CD14-positive monocyte (primary cell): ENCODE data around the gene NXF1. TPM values are rescaled to one million over a fixed set of nuclear protein-coding genes. Genes with fewer than 3 reads are reported as not detected.
A peak's percentile ranks its signal among the peaks of the same experiment; 100 is the strongest.

ENCODE experiments used
- DNase-seq, 3 donors: peaks; one replicate each; pipeline ENCODE4 v3.0.0-alpha.2; 2011 to 2022
- H2AFZ ChIP-seq: 2 replicates; pipeline ENCODE4 v1.6.0; 2012; ENCODE audit warnings: mild to moderate bottlenecking, low read depth, low read length, inconsistent platforms; ENCODE audit not compliant: insufficient read depth, poor library complexity, severe bottlenecking
- H3K27ac ChIP-seq, 2 donors: 1 replicate in 1 of 2; 2 replicates in 1 of 2; pipeline ENCODE4 v1.5.1; 2012 to 2013; ENCODE audit warnings: low read length in 2 of 2, control low read depth in 1 of 2, inconsistent platforms in 1 of 2, low read depth in 1 of 2, mild to moderate bottlenecking in 1 of 2
- H3K27me3 ChIP-seq, 2 donors: one replicate each; pipeline versions ENCODE4 v1.6.0 to v1.6.1; 2011 to 2013; ENCODE audit warnings: low read length in 2 of 2; ENCODE audit not compliant: control insufficient read depth in 2 of 2, insufficient read depth in 2 of 2
- H3K36me3 ChIP-seq, 2 donors: replicated peaks in 1 of 2; 1 replicate in 1 of 2; 2 replicates in 1 of 2; pipeline versions ENCODE4 v1.5.1 to v1.6.1; 2012 to 2013; ENCODE audit warnings: low read length in 2 of 2, control low read depth in 1 of 2, inconsistent platforms in 1 of 2, mild to moderate bottlenecking in 1 of 2; ENCODE audit not compliant: insufficient read depth in 2 of 2, control insufficient read depth in 1 of 2
- H3K4me1 ChIP-seq, 2 donors: 1 replicate in 1 of 2; 2 replicates in 1 of 2; pipeline versions ENCODE4 v1.5.1 to v1.6.1; 2012 to 2013; ENCODE audit warnings: low read length in 2 of 2, control low read depth in 1 of 2, inconsistent platforms in 1 of 2, mild to moderate bottlenecking in 1 of 2, moderate library complexity in 1 of 2; ENCODE audit not compliant: insufficient read depth in 2 of 2, control insufficient read depth in 1 of 2
- H3K4me2 ChIP-seq: replicated peaks from 2 replicates; pipeline ENCODE3; 2012; ENCODE audit warnings: low read length, moderate library complexity, mild to moderate bottlenecking; ENCODE audit not compliant: poor library complexity, severe bottlenecking; ENCODE audit errors: extremely low read depth
- H3K4me3 ChIP-seq, 3 experiments: fragments of 200-600 bp in 1 of 3; sonication (generic) in 1 of 3; replicated peaks in 1 of 3; 1 replicate in 2 of 3; 2 replicates in 1 of 3; pipeline ENCODE4 v1.5.1; 2011 to 2013; ENCODE audit warnings: low read length in 3 of 3, mild to moderate bottlenecking in 3 of 3, control low read depth in 2 of 3, low read depth in 2 of 3, inconsistent platforms in 1 of 3, moderate library complexity in 1 of 3
- H3K79me2 ChIP-seq: 2 replicates; pipeline ENCODE4 v1.6.0; 2012; ENCODE audit warnings: mild to moderate bottlenecking, control low read depth, inconsistent platforms, low read length, moderate library complexity; ENCODE audit not compliant: insufficient read depth
- H3K9ac ChIP-seq: 2 replicates; pipeline ENCODE4 v1.6.0; 2017; ENCODE audit warnings: low read length, mild to moderate bottlenecking; ENCODE audit not compliant: insufficient read depth, poor library complexity, severe bottlenecking
- H3K9me3 ChIP-seq, 2 donors: replicated peaks in 1 of 2; 1 replicate in 1 of 2; 2 replicates in 1 of 2; pipeline versions ENCODE4 v1.5.1 to v1.6.1; 2012 to 2013; ENCODE audit warnings: low read length in 2 of 2, control low read depth in 1 of 2; ENCODE audit not compliant: control insufficient read depth in 1 of 2, insufficient read depth in 1 of 2
- H4K20me1 ChIP-seq: 2 replicates; pipeline ENCODE4 v1.6.0; 2012; ENCODE audit warnings: mild to moderate bottlenecking, low read length, control low read depth, moderate library complexity; ENCODE audit not compliant: insufficient read depth
- H3K27ac Mint-ChIP-seq, 7 donors: one replicate each; pipeline ENCODE4 v1.8.0; 2020; ENCODE audit warnings: mild to moderate bottlenecking in 7 of 7, mixed read lengths in 7 of 7, moderate library complexity in 6 of 7, inconsistent platforms in 2 of 7
- H3K27me3 Mint-ChIP-seq, 3 donors: one replicate each; pipeline ENCODE4 v1.8.0; 2021 to 2022; ENCODE audit warnings: low read depth in 3 of 3, mild to moderate bottlenecking in 3 of 3, mixed read lengths in 3 of 3, moderate library complexity in 3 of 3, inconsistent platforms in 1 of 3
- H3K36me3 Mint-ChIP-seq, 2 donors: one replicate each; pipeline ENCODE4 v1.8.0; 2020; ENCODE audit warnings: mixed read lengths in 2 of 2, inconsistent platforms in 1 of 2, mild to moderate bottlenecking in 1 of 2
- H3K4me1 Mint-ChIP-seq: one replicate; pipeline ENCODE4 v1.8.0; 2020; ENCODE audit warnings: mild to moderate bottlenecking, mixed read lengths
- H3K4me3 Mint-ChIP-seq, 2 donors: one replicate each; pipeline ENCODE4 v1.8.0; 2020; ENCODE audit warnings: mild to moderate bottlenecking in 2 of 2, mixed read lengths in 2 of 2, moderate library complexity in 1 of 2
- H3K9me3 Mint-ChIP-seq, 7 donors: one replicate each; pipeline ENCODE4 v1.8.0; 2020 to 2022; ENCODE audit warnings: mixed read lengths in 7 of 7, mild to moderate bottlenecking in 6 of 7, moderate library complexity in 6 of 7, inconsistent platforms in 2 of 7
- CTCF ChIP-seq: fragments of 200-600 bp; IDR thresholded peaks from one replicate; pipeline ENCODE4 v1.8.0; 2022; ENCODE audit warnings: antibody characterized with exemption, mild to moderate bottlenecking
- WGBS: methylation state at CpG from one replicate; pipeline ENCODE4 v1.1.5; 2013; ENCODE audit warnings: missing lambda C conversion rate; ENCODE audit not compliant: insufficient coverage; 5-methylcytosine and 5-hydroxymethylcytosine counted together
- intact Hi-C, 2 donors: fragments of 100-400 bp; cut with micrococcal nuclease; formaldehyde crosslinking; loops; one replicate each; pipeline versions ENCODE4 v1.15.0 to v1.15.1; 2023
- polyA plus RNA-seq, 3 donors: library from polyadenylated mRNA; depleted of rRNA in 1 of 3; unstranded in 2 of 3; stranded (reverse) in 1 of 3; fragments of 300-500 nt in 2 of 3; fragments of >200 nt in 1 of 3; fragmentation: Illumina TruSeq in 2 of 3; gene quantifications; 1 replicate in 2 of 3; 2 replicates in 1 of 3; pipeline ENCODE4 v1.2.3, GENCODE V29; 2012 to 2021

The NXF1 gene
- polyA plus RNA-seq, 3 donors = 50.1 to 748 (median 70.6) TPM

- H3K4me3 ChIP-seq = no peak overlapping the region
- no peak overlapping the region for H3K4me2 ChIP-seq
- peak overlapping the region in 1 of 2 donors; percentile 40 for H3K27ac ChIP-seq
- peaks cover 8% of the 10 kb centered on the region for H3K79me2 ChIP-seq
- Mint-ChIP-seq H3K4me1 (peaks cover 34% of the 10 kb centered on the region), H3K27ac (peak overlapping the region in 5 of 7 donors; percentile 7 to 57 (median 30)), H3K4me3 (no peak overlapping the region), H3K27me3 (peaks cover 0 to 3% (median 2%) of the 10 kb centered on the region in 3 donors), H3K9me3 (no peaks in the 10 kb centered on the region), H3K36me3 (peaks cover 10 to 27% of the 10 kb centered on the region in 2 donors)
- TF ChIP-seq CTCF = no peak
- peaks cover 40 to 45% of the 10 kb centered on the region in 2 donors for H3K4me1 ChIP-seq
- no peaks in the 10 kb centered on the region for H4K20me1 ChIP-seq
- no peaks in the 10 kb centered on the region for H3K9me3 ChIP-seq
- intact Hi-C loops = no loop called here
- no peak overlapping the region for H3K9ac ChIP-seq
- no peaks in the 10 kb centered on the region for H3K27me3 ChIP-seq
- no peak overlapping the region for H2AFZ ChIP-seq
- DNase-seq = no peak
- WGBS = 67% methylated on average over 1 of the region's 1 CpG
- peaks cover 0 to 3% of the 10 kb centered on the region in 2 donors for H3K36me3 ChIP-seq
Observed at GRCh38 chr11:62810748-62811147, 5.5 kb upstream of the NXF1 start.

- H3K4me2 ChIP-seq = peak overlapping the region; percentile 82
- DNase-seq = peak; percentile 90 to 97 (median 92)
- intact Hi-C loops = no loop called here
- H3K4me3 Mint-ChIP-seq = peak overlapping the region; percentile 79 to 98
- H3K36me3 Mint-ChIP-seq = peaks cover 25 to 31% of the 10 kb centered on the region in 2 donors
- H3K27ac ChIP-seq = peak overlapping the region; percentile 98
- peaks cover 0 to 3% (median 2%) of the 10 kb centered on the region in 3 donors for H3K27me3 Mint-ChIP-seq
- 0% methylated on average over 2 of the region's 5 CpGs for WGBS
- no peak overlapping the region for H2AFZ ChIP-seq
- H4K20me1 ChIP-seq = peaks cover 33% of the 10 kb centered on the region
- H3K27ac Mint-ChIP-seq = peak overlapping the region; percentile 91 to 99 (median 98)
- peaks cover 44 to 48% of the 10 kb centered on the region in 2 donors for H3K4me1 ChIP-seq
- H3K36me3 ChIP-seq = peaks cover 18 to 21% of the 10 kb centered on the region in 2 donors
- H3K9ac ChIP-seq = peak overlapping the region; percentile 89
- H3K9me3 ChIP-seq = no peaks in the 10 kb centered on the region
- H3K9me3 Mint-ChIP-seq = no peaks in the 10 kb centered on the region
- H3K27me3 ChIP-seq = no peaks in the 10 kb centered on the region
- TF ChIP-seq CTCF = no peak
- H3K79me2 ChIP-seq = peaks cover 41% of the 10 kb centered on the region
- H3K4me1 Mint-ChIP-seq = peaks cover 40% of the 10 kb centered on the region
- H3K4me3 ChIP-seq = peak overlapping the region; percentile 75 to 97 (median 91)
Observed at GRCh38 chr11:62806611-62807121, 1.4 kb upstream of the NXF1 start.
